Natural killer cell (primary cell): ENCODE results near the gene MRPS35. TPM values are rescaled to one million over a fixed set of nuclear protein-coding genes. Genes with fewer than 3 reads are reported as not detected.

Source experiments
- ATAC-seq, 3 donors: fragments of 150-1000 bp in 2 of 3; fragments of 200-7000 bp in 1 of 3; cut with Tn5 transposase; 1 replicate in 1 of 3; 2 replicates in 2 of 3; pipeline ENCODE4 v1.10.0; 2021; ENCODE audit warnings: mild to moderate bottlenecking in 2 of 3, moderate library complexity in 2 of 3
- DNase-seq, 2 donors: peaks; one replicate each; pipeline versions ENCODE4 v3.0.0 to v3.0.0-alpha.2; 2013 to 2021; ENCODE audit warnings: mixed read lengths in 1 of 2
- H3K27ac ChIP-seq: one replicate; pipeline ENCODE4 v1.5.1; 2013; ENCODE audit warnings: mild to moderate bottlenecking, low read length
- H3K27me3 ChIP-seq: one replicate; pipeline ENCODE4 v1.6.1; 2013; ENCODE audit warnings: low read length; ENCODE audit not compliant: control insufficient read depth, insufficient read depth
- H3K36me3 ChIP-seq: one replicate; pipeline ENCODE4 v1.6.1; 2013; ENCODE audit warnings: low read length; ENCODE audit not compliant: control insufficient read depth, insufficient read depth
- H3K4me1 ChIP-seq: one replicate; pipeline ENCODE4 v1.6.1; 2013; ENCODE audit warnings: low read length; ENCODE audit not compliant: control insufficient read depth, insufficient read depth
- H3K4me3 ChIP-seq: one replicate; pipeline ENCODE4 v1.5.1; 2013; ENCODE audit warnings: low read length
- H3K9me3 ChIP-seq: one replicate; pipeline ENCODE4 v1.6.1; 2013; ENCODE audit warnings: low read length; ENCODE audit not compliant: control insufficient read depth, insufficient read depth
- H3K27ac Mint-ChIP-seq, 2 donors: one replicate each; pipeline ENCODE4 v1.8.0; 2022; ENCODE audit warnings: mild to moderate bottlenecking in 2 of 2, mixed read lengths in 2 of 2, moderate library complexity in 1 of 2
- H3K27me3 Mint-ChIP-seq, 2 donors: one replicate each; pipeline ENCODE4 v1.8.0; 2022; ENCODE audit warnings: low read depth in 2 of 2, mixed read lengths in 2 of 2
- H3K36me3 Mint-ChIP-seq: one replicate; pipeline ENCODE4 v1.8.0; 2022; ENCODE audit warnings: mixed read lengths
- H3K4me1 Mint-ChIP-seq, 2 donors: one replicate each; pipeline ENCODE4 v1.8.0; 2022; ENCODE audit warnings: mixed read lengths in 2 of 2
- H3K4me3 Mint-ChIP-seq: one replicate; pipeline ENCODE4 v1.8.0; 2022; ENCODE audit warnings: mild to moderate bottlenecking, moderate library complexity, mixed read lengths
- H3K9me3 Mint-ChIP-seq, 2 donors: one replicate each; pipeline ENCODE4 v1.8.0; 2022; ENCODE audit warnings: mixed read lengths in 2 of 2
- CTCF ChIP-seq: fragments of 200-600 bp; IDR thresholded peaks from one replicate; pipeline ENCODE4 v1.8.0; 2022; ENCODE audit warnings: antibody characterized with exemption
- WGBS: methylation state at CpG from one replicate; pipeline ENCODE4 v1.1.7; 2013; ENCODE audit warnings: missing lambda C conversion rate; ENCODE audit not compliant: insufficient coverage; 5-methylcytosine and 5-hydroxymethylcytosine counted together
- intact Hi-C: fragments of 100-400 bp; cut with micrococcal nuclease; formaldehyde crosslinking; loops from one replicate; pipeline ENCODE4 v1.14.2; 2022
- total RNA-seq, 4 donors: library from RNA; stranded (reverse); fragments of 120-200 nt in 1 of 4; gene quantifications; one replicate each; pipeline versions ENCODE4 v1.2.3 to v1.2.4, GENCODE V29; 2013 to 2022

MRPS35 gene
- total RNA-seq, 3 donors from 2014 or later (not counting 1 experiment from before 2014, with no cell fraction given), result 16.7 to 20.5 (median 18.6) TPM

GRCh38 chr12:27756670-27757195 lies 46.1 kb downstream of the MRPS35 start:
- H3K9me3 ChIP-seq, result no peaks in the 10 kb centered on the region
- H3K4me3 ChIP-seq, result no peak overlapping the region
- H3K36me3 ChIP-seq, result peaks cover 15% of the 10 kb centered on the region
- DNase-seq, result no peak
- H3K4me1 ChIP-seq, result no peaks in the 10 kb centered on the region
- Mint-ChIP-seq H3K27me3 (no peaks in the 10 kb centered on the region), H3K4me3 (no peak overlapping the region), H3K9me3 (no peaks in the 10 kb centered on the region), H3K4me1 (no peaks in the 10 kb centered on the region), H3K27ac (no peak overlapping the region), H3K36me3 (peaks cover 8% of the 10 kb centered on the region)
- no peaks in the 10 kb centered on the region for H3K27me3 ChIP-seq
- no peak for TF ChIP-seq CTCF
- H3K27ac ChIP-seq, result no peak overlapping the region
- intact Hi-C loops, result no loop called here
- no peak for ATAC-seq
- WGBS, result 99% methylated on average over 6 of the region's 7 CpGs

- H3K27me3 ChIP-seq, result no peaks in the 10 kb centered on the region
- no peaks in the 10 kb centered on the region for H3K9me3 ChIP-seq
- 54% methylated on average over 2 of the region's 2 CpGs for WGBS
- ATAC-seq (no peak), DNase-seq (no peak)
- no peaks in the 10 kb centered on the region for H3K36me3 ChIP-seq
- no peak for TF ChIP-seq CTCF
- Mint-ChIP-seq H3K4me3 (no peak overlapping the region), H3K9me3 (no peaks in the 10 kb centered on the region), H3K27me3 (no peaks in the 10 kb centered on the region), H3K36me3 (no peaks in the 10 kb centered on the region), H3K27ac (no peak overlapping the region), H3K4me1 (no peaks in the 10 kb centered on the region)
- H3K27ac ChIP-seq, result no peak overlapping the region
- H3K4me1 ChIP-seq, result no peaks in the 10 kb centered on the region
- intact Hi-C loops, result no loop called here
- H3K4me3 ChIP-seq, result no peak overlapping the region
These were observed 52.1 kb downstream of the MRPS35 start for GRCh38 chr12:27762757-27763156.

- H3K27ac Mint-ChIP-seq, result no peak overlapping the region
- no peak for TF ChIP-seq CTCF
- H3K27ac ChIP-seq, result no peak overlapping the region
- H3K4me3 ChIP-seq, result no peak overlapping the region
- no peaks in the 10 kb centered on the region for H3K4me1 ChIP-seq
- intact Hi-C loops, result no loop called here
- ATAC-seq (no peak), DNase-seq (no peak)
- H3K9me3 Mint-ChIP-seq, result no peaks in the 10 kb centered on the region
- H3K36me3 ChIP-seq, result no peaks in the 10 kb centered on the region
- no peaks in the 10 kb centered on the region for H3K27me3 ChIP-seq
- no peaks in the 10 kb centered on the region for H3K9me3 ChIP-seq
- no peaks in the 10 kb centered on the region for H3K4me1 Mint-ChIP-seq
- H3K4me3 Mint-ChIP-seq, result no peak overlapping the region
- no peaks in the 10 kb centered on the region for H3K36me3 Mint-ChIP-seq
- no peaks in the 10 kb centered on the region for H3K27me3 Mint-ChIP-seq
- 93% methylated on average over 3 of the region's 3 CpGs for WGBS
These were observed 56.0 kb downstream of the MRPS35 start for GRCh38 chr12:27766587-27766986.

GRCh38 chr12:27769142-27769673 lies 58.6 kb downstream of the MRPS35 start:
- TF ChIP-seq CTCF, result no peak
- no peak for ATAC-seq
- Mint-ChIP-seq H3K27ac (no peak overlapping the region), H3K9me3 (no peaks in the 10 kb centered on the region), H3K4me3 (no peak overlapping the region), H3K27me3 (no peaks in the 10 kb centered on the region), H3K4me1 (no peaks in the 10 kb centered on the region), H3K36me3 (no peaks in the 10 kb centered on the region)
- no peak overlapping the region for H3K4me3 ChIP-seq
- intact Hi-C loops, result no loop called here
- no peak overlapping the region for H3K27ac ChIP-seq
- no peaks in the 10 kb centered on the region for H3K4me1 ChIP-seq
- no peaks in the 10 kb centered on the region for H3K36me3 ChIP-seq
- DNase-seq, result no peak
- H3K27me3 ChIP-seq, result no peaks in the 10 kb centered on the region
- H3K9me3 ChIP-seq, result no peaks in the 10 kb centered on the region
- WGBS, result 95% methylated on average over 8 of the region's 8 CpGs
